ENCODE results near the gene ZNF497. TPM values are rescaled to one million over a fixed set of nuclear protein-coding genes. Genes with fewer than 3 reads are reported as not detected.
A peak's percentile ranks its signal among the peaks of the same experiment; 100 is the strongest.

Gene ZNF497
- total and polyA plus RNA-seq, 4 donors, result 0.60 to 4.4 (median 1.3) TPM

DNA sequence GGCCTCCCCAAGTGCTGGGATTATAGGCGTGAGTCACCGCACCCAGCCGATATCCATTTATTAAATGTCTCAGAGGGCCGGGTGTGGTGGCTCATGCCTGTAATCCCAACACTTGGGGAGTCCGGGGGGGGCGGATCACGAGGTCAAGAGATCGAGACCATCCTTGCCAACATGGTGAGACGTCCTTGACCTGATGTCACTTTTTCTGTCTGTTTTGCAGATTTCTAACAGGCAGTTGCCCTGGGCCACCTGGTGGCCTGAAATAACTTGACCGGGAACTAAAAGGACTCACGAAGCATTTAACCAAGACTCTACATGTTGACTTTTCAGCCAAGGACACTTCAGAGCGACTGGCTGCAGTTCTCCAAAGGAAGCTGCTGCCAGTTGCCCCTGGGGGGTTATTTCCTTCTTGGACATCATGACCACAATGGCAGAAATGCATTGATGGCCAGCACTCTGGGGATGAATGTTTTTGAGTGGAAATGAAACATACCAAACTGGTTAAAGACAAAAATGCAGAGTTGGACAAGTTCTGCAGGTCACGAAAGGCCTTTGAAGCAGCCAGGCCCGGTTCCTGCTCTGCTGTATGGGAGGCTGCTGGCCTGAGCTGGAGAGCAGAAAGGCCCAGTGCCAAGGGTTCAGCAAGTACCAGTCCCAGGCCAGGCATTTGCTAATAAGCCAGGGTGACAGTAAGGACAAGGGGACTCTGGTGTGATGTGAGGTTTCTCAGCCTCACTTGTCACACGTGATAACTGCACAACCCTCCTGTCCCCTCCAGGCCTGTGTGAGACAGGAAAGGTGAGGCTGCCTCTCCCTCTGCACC lies 10.0 kb upstream of the ZNF497 start:
- TF ChIP-seq, protein P1, sequence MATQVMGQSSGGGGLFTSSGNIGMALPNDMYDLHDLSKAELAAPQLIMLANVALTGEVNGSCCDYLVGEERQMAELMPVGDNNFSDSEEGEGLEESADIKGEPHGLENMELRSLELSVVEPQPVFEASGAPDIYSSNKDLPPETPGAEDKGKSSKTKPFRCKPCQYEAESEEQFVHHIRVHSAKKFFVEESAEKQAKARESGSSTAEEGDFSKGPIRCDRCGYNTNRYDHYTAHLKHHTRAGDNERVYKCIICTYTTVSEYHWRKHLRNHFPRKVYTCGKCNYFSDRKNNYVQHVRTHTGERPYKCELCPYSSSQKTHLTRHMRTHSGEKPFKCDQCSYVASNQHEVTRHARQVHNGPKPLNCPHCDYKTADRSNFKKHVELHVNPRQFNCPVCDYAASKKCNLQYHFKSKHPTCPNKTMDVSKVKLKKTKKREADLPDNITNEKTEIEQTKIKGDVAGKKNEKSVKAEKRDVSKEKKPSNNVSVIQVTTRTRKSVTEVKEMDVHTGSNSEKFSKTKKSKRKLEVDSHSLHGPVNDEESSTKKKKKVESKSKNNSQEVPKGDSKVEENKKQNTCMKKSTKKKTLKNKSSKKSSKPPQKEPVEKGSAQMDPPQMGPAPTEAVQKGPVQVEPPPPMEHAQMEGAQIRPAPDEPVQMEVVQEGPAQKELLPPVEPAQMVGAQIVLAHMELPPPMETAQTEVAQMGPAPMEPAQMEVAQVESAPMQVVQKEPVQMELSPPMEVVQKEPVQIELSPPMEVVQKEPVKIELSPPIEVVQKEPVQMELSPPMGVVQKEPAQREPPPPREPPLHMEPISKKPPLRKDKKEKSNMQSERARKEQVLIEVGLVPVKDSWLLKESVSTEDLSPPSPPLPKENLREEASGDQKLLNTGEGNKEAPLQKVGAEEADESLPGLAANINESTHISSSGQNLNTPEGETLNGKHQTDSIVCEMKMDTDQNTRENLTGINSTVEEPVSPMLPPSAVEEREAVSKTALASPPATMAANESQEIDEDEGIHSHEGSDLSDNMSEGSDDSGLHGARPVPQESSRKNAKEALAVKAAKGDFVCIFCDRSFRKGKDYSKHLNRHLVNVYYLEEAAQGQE (IDR thresholded peaks at IDR 0.05), result no peak
- no peak for TF ChIP-seq NR2F2 (IDR thresholded peaks at IDR 0.05)
- peak; percentile 65 to 77 for TF ChIP-seq RAD21 (IDR thresholded peaks at IDR 0.05)
- no peak for TF ChIP-seq YY1 (IDR thresholded peaks at IDR 0.05)
- TF ChIP-seq SP1 (IDR thresholded peaks at IDR 0.05), result peak; percentile 9
- TF ChIP-seq, protein P2, sequence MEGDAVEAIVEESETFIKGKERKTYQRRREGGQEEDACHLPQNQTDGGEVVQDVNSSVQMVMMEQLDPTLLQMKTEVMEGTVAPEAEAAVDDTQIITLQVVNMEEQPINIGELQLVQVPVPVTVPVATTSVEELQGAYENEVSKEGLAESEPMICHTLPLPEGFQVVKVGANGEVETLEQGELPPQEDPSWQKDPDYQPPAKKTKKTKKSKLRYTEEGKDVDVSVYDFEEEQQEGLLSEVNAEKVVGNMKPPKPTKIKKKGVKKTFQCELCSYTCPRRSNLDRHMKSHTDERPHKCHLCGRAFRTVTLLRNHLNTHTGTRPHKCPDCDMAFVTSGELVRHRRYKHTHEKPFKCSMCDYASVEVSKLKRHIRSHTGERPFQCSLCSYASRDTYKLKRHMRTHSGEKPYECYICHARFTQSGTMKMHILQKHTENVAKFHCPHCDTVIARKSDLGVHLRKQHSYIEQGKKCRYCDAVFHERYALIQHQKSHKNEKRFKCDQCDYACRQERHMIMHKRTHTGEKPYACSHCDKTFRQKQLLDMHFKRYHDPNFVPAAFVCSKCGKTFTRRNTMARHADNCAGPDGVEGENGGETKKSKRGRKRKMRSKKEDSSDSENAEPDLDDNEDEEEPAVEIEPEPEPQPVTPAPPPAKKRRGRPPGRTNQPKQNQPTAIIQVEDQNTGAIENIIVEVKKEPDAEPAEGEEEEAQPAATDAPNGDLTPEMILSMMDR (IDR thresholded peaks at IDR 0.05; ENCODE audit: low read depth, low read length, missing input control), result peak; percentile 40
- no peak for TF ChIP-seq FOXA2 (IDR thresholded peaks at IDR 0.05)
- no peak for TF ChIP-seq GABPA (IDR thresholded peaks at IDR 0.05 in 1 of 2, conservative IDR thresholded peaks at IDR 0.05 in 1 of 2)
- TF ChIP-seq, protein P3, sequence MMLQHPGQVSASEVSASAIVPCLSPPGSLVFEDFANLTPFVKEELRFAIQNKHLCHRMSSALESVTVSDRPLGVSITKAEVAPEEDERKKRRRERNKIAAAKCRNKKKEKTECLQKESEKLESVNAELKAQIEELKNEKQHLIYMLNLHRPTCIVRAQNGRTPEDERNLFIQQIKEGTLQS (IDR thresholded peaks at IDR 0.05), result no peak
- TF ChIP-seq JUND (IDR thresholded peaks at IDR 0.05), result no peak
- no peak for TF ChIP-seq FOXA1 (IDR thresholded peaks at IDR 0.05)
- TF ChIP-seq RXRA (IDR thresholded peaks at IDR 0.05), result peak; percentile 39 to 55
- no peak for TF ChIP-seq HNF4G (IDR thresholded peaks at IDR 0.05)
- no peak for TF ChIP-seq EGR1 (IDR thresholded peaks at IDR 0.05; ENCODE audit: low read depth in 2 of 2)
- TF ChIP-seq, protein P4, sequence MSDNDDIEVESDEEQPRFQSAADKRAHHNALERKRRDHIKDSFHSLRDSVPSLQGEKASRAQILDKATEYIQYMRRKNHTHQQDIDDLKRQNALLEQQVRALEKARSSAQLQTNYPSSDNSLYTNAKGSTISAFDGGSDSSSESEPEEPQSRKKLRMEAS (IDR thresholded peaks at IDR 0.05), result no peak
- peak; percentile 15 to 29 for TF ChIP-seq HNF4A (conservative IDR thresholded peaks at IDR 0.05)
- TF ChIP-seq TAF1 (conservative IDR thresholded peaks at IDR 0.05), result no peak
- TF ChIP-seq, protein P5, sequence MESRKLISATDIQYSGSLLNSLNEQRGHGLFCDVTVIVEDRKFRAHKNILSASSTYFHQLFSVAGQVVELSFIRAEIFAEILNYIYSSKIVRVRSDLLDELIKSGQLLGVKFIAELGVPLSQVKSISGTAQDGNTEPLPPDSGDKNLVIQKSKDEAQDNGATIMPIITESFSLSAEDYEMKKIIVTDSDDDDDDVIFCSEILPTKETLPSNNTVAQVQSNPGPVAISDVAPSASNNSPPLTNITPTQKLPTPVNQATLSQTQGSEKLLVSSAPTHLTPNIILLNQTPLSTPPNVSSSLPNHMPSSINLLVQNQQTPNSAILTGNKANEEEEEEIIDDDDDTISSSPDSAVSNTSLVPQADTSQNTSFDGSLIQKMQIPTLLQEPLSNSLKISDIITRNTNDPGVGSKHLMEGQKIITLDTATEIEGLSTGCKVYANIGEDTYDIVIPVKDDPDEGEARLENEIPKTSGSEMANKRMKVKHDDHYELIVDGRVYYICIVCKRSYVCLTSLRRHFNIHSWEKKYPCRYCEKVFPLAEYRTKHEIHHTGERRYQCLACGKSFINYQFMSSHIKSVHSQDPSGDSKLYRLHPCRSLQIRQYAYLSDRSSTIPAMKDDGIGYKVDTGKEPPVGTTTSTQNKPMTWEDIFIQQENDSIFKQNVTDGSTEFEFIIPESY (IDR thresholded peaks at IDR 0.05), result no peak
- Histone ChIP-seq H3K4me3 (ENCODE audit: low read depth in 1 of 3, low read length in 3 of 3) (no peak overlapping the region), H3K9ac (ENCODE audit: low read depth in 1 of 2, low read length in 2 of 2) (no peak overlapping the region), H3K9me3 (ENCODE audit: control insufficient read depth in 4 of 4, low read length in 3 of 4) (no peaks in the 10 kb centered on the region), H3K4me1 (ENCODE audit: control insufficient read depth in 4 of 4, insufficient read depth in 4 of 4, low read length in 3 of 4) (peaks cover 4 to 22% (median 15%) of the 10 kb centered on the region in 4 donors), H3K27me3 (ENCODE audit: control insufficient read depth in 4 of 4, insufficient read depth in 4 of 4, low read length in 3 of 4) (no peaks in the 10 kb centered on the region), H3K27ac (ENCODE audit: low read depth in 1 of 2, low read length in 2 of 2) (peak overlapping the region; percentile 7 to 41), H3K36me3 (ENCODE audit: control insufficient read depth in 4 of 4, insufficient read depth in 3 of 4, low read depth in 1 of 4, low read length in 3 of 4) (peaks cover 0 to 2% (median 0%) of the 10 kb centered on the region in 4 donors)
- DNase-seq (ENCODE audit: low spot score), result no peak
- WGBS, result 45% methylated on average over 15 of the region's 15 CpGs

All from liver (tissue), 9 donors.